HepG2 (cell line): ENCODE data around the gene RUVBL1. TPM values are rescaled to one million over a fixed set of nuclear protein-coding genes. Genes with fewer than 3 reads are reported as not detected.

ENCODE experiments used
- ARNT ChIP-seq: fragments of 450-650 bp; IDR thresholded peaks from 2 replicates; pipeline ENCODE4 v1.6.1; 2017
- FOXK1 ChIP-seq: sonication (generic); formaldehyde crosslinking; IDR thresholded peaks from 2 replicates; pipeline ENCODE4 v1.4.0; 2020; ENCODE audit warnings: low read depth, missing genetic modification reagents, borderline replicate concordance
- IRF2 ChIP-seq: IDR thresholded peaks from 2 replicates; pipeline ENCODE4 v1.6.1; 2018; ENCODE audit warnings: missing genetic modification reagents, missing compliant biosample characterization
- KAT8 ChIP-seq: IDR thresholded peaks from 2 replicates; pipeline ENCODE4 v1.6.1; 2016; ENCODE audit warnings: missing genetic modification reagents, missing compliant biosample characterization
- NCOA5 ChIP-seq: sonication (generic); formaldehyde crosslinking; IDR thresholded peaks from 2 replicates; pipeline ENCODE4 v1.4.0; 2020; ENCODE audit warnings: missing genetic modification reagents
- PHF5A ChIP-seq: IDR thresholded peaks from one replicate; pipeline ENCODE4 v1.6.1; 2018; ENCODE audit warnings: low read depth, missing genetic modification reagents; ENCODE audit not compliant: unreplicated experiment
- RFXAP ChIP-seq: sonication (generic); formaldehyde crosslinking; IDR thresholded peaks from 2 replicates; pipeline ENCODE4 v1.4.0; 2020; ENCODE audit warnings: missing genetic modification reagents, borderline replicate concordance
- SALL2 ChIP-seq: sonication (generic); formaldehyde crosslinking; IDR thresholded peaks from 2 replicates; pipeline ENCODE4 v1.8.1; 2023; ENCODE audit warnings: mild to moderate bottlenecking, missing genetic modification reagents, inconsistent platforms
- SAP130 ChIP-seq: IDR thresholded peaks from 2 replicates; pipeline ENCODE4 v1.6.1; 2016; ENCODE audit warnings: low read depth
- SOX6 ChIP-seq, 2 experiments: fragments of 450-650 bp in 1 of 2; sonication (generic) in 1 of 2; formaldehyde crosslinking in 1 of 2; IDR thresholded peaks; 2 replicates each; pipeline versions ENCODE4 v1.4.0 to v1.6.1; 2017 to 2020; ENCODE audit warnings: antibody characterized with exemption in 1 of 2, mild to moderate bottlenecking in 1 of 2, missing genetic modification reagents in 1 of 2
- SUZ12 ChIP-seq: fragments of 150-350 bp; IDR thresholded peaks from 2 replicates; pipeline ENCODE4 v1.6.1; 2014; ENCODE audit warnings: low read depth, low read length
- ZFAT ChIP-seq: sonication (generic); formaldehyde crosslinking; conservative IDR thresholded peaks from 2 replicates; pipeline ENCODE4 v1.8.1; 2023; ENCODE audit warnings: missing genetic modification reagents, inconsistent platforms
- ZNF251 ChIP-seq: sonication (generic); formaldehyde crosslinking; IDR thresholded peaks from 2 replicates; pipeline ENCODE4 v1.9.0; 2021; ENCODE audit warnings: mild to moderate bottlenecking, missing genetic modification reagents
- ZNF317 ChIP-seq: sonication (generic); formaldehyde crosslinking; IDR thresholded peaks from 2 replicates; pipeline ENCODE4 v1.5.0; 2020; ENCODE audit warnings: mild to moderate bottlenecking, missing genetic modification reagents
- ZNF850 ChIP-seq: sonication (generic); formaldehyde crosslinking; conservative IDR thresholded peaks from 2 replicates; pipeline ENCODE4 v1.9.0; 2021; ENCODE audit warnings: mild to moderate bottlenecking, missing genetic modification reagents
- polyA plus RNA-seq, 8 experiments: library from polyadenylated mRNA; depleted of rRNA in 3 of 8; stranded (reverse) in 7 of 8; unstranded in 1 of 8; fragments of >200 nt; fragmentation: Illumina TruSeq in 4 of 8; extraction: Trizol in 4 of 8; gene quantifications; 2 replicates each; pipeline versions ENCODE4 v1.2.1 to v1.2.3, GENCODE V29; 2011 to 2016; ENCODE audit warnings: low read depth in 4 of 8, missing spikeins in 1 of 8, mixed read lengths in 1 of 8; ENCODE audit not compliant: insufficient read depth in 1 of 8
- total RNA-seq, 5 experiments: library from RNA; depleted of rRNA; stranded (reverse); fragments of >200 nt; fragmentation: Illumina TruSeq; extraction: Trizol; gene quantifications; 2 replicates each; pipeline ENCODE4 v1.2.3, GENCODE V29; 2016; ENCODE audit warnings: low read depth in 1 of 5
- TF ChIP-seq, protein P1 (sequence below), 2 experiments: IDR thresholded peaks; 2 replicates each; pipeline ENCODE4 v1.6.1; 2011 to 2012; ENCODE audit warnings: low read length in 2 of 2, borderline replicate concordance in 1 of 2, low read depth in 1 of 2, mild to moderate bottlenecking in 1 of 2, moderate library complexity in 1 of 2
- TF ChIP-seq, protein P2 (sequence below): IDR thresholded peaks from 2 replicates; pipeline ENCODE4 v1.6.1; 2016; ENCODE audit warnings: missing genetic modification reagents, missing compliant biosample characterization
- TF ChIP-seq, protein P3 (sequence below): sonication (generic); formaldehyde crosslinking; conservative IDR thresholded peaks from 2 replicates; pipeline ENCODE4 v1.4.0; 2020; ENCODE audit warnings: missing genetic modification reagents
- TF ChIP-seq, protein P4 (sequence below): sonication (generic); formaldehyde crosslinking; IDR thresholded peaks from 2 replicates; pipeline ENCODE4 v1.4.0; 2020; ENCODE audit warnings: mild to moderate bottlenecking, missing genetic modification reagents
- TF ChIP-seq, protein P5 (sequence below): sonication (generic); formaldehyde crosslinking; IDR thresholded peaks from 2 replicates; pipeline ENCODE4 v1.5.0; 2020; ENCODE audit warnings: mild to moderate bottlenecking, missing genetic modification reagents

The RUVBL1 gene
- total and polyA plus RNA-seq, 2 of the 13 experiments (the other 11 are each of a cell fraction or from before 2014, with no cell fraction given), result 32.7 to 86.3 TPM

DNA sequence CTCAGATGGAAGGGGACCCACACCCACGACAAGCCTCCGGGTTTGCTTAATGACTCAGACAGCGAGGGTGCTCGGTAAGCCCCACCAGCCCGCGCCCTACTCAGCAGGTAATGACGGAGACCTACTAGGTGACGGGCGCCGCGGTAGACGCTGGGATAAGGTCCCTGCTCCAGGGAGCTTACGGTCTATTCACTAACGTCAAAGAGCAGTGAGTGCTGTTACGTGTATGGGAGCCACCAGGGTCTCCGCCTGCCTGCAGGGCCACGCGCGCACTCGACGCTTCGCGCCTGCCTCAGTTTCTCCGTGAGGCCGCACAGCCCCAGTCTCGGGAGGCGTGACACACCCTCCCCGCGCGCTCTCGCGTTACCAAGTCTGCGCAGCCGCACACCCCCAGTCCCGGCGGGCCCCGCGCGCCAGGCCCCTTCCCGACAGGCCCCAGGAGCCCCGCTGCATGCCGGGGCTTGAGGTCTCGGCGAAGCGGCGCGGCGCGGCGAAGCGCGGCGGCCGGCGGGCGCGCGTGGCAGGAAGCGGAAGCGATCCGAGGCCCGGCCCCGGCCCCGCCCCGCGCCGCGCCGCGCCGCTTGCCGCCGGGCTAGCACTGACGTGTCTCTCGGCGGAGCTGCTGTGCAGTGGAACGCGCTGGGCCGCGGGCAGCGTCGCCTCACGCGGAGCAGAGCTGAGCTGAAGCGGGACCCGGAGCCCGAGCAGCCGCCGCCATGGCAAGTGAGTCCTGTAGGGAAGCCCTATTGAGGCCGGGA lies 71.6 kb downstream of the RUVBL1 start, which contains the start of gene SEC61A1 (continued):
- TF ChIP-seq, protein P1, sequence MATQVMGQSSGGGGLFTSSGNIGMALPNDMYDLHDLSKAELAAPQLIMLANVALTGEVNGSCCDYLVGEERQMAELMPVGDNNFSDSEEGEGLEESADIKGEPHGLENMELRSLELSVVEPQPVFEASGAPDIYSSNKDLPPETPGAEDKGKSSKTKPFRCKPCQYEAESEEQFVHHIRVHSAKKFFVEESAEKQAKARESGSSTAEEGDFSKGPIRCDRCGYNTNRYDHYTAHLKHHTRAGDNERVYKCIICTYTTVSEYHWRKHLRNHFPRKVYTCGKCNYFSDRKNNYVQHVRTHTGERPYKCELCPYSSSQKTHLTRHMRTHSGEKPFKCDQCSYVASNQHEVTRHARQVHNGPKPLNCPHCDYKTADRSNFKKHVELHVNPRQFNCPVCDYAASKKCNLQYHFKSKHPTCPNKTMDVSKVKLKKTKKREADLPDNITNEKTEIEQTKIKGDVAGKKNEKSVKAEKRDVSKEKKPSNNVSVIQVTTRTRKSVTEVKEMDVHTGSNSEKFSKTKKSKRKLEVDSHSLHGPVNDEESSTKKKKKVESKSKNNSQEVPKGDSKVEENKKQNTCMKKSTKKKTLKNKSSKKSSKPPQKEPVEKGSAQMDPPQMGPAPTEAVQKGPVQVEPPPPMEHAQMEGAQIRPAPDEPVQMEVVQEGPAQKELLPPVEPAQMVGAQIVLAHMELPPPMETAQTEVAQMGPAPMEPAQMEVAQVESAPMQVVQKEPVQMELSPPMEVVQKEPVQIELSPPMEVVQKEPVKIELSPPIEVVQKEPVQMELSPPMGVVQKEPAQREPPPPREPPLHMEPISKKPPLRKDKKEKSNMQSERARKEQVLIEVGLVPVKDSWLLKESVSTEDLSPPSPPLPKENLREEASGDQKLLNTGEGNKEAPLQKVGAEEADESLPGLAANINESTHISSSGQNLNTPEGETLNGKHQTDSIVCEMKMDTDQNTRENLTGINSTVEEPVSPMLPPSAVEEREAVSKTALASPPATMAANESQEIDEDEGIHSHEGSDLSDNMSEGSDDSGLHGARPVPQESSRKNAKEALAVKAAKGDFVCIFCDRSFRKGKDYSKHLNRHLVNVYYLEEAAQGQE (IDR thresholded peaks at IDR 0.05; ENCODE audit: borderline replicate concordance in 1 of 2, low read depth in 1 of 2, low read length in 2 of 2), result no peak; a peak in 1 of 4 replicates
- TF ChIP-seq SUZ12 (peak; percentile 68), NCOA5 (no peak), ZNF251 (CRISPR knock-in tag) (no peak), SALL2 (CRISPR knock-in tag) (peak; percentile 77; the same call in 1 of the 2 replicates), SAP130 (CRISPR knock-in tag) (peak; percentile 83), IRF2 (CRISPR knock-in tag) (peak; percentile 68), FOXK1 (CRISPR knock-in tag) (0 out of 2 replicates have a peak, but pooled peaks have one; percentile 38), ZNF317 (CRISPR knock-in tag) (0 out of 2 replicates have a peak, but pooled peaks have one; percentile 55), KAT8 (CRISPR knock-in tag) (peak; percentile 75), SOX6 (IDR thresholded peaks at IDR 0.05) (no peak), SOX6 (CRISPR knock-in tag; IDR thresholded peaks at IDR 0.05) (no peak; the same call in 1 of the 2 replicates), ZNF850 (peak; percentile 95), ZFAT (CRISPR knock-in tag) (no peak), ARNT (no peak), PHF5A (CRISPR knock-in tag) (peak; percentile 53), RFXAP (CRISPR knock-in tag) (no peak)
- TF ChIP-seq, protein P2, sequence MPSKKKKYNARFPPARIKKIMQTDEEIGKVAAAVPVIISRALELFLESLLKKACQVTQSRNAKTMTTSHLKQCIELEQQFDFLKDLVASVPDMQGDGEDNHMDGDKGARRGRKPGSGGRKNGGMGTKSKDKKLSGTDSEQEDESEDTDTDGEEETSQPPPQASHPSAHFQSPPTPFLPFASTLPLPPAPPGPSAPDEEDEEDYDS, result no peak
- TF ChIP-seq, protein P3, sequence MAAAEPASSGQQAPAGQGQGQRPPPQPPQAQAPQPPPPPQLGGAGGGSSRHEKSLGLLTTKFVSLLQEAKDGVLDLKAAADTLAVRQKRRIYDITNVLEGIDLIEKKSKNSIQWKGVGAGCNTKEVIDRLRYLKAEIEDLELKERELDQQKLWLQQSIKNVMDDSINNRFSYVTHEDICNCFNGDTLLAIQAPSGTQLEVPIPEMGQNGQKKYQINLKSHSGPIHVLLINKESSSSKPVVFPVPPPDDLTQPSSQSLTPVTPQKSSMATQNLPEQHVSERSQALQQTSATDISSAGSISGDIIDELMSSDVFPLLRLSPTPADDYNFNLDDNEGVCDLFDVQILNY (CRISPR knock-in tag), result peak; percentile 11; the same call in 1 of the 2 replicates
- TF ChIP-seq, protein P4, sequence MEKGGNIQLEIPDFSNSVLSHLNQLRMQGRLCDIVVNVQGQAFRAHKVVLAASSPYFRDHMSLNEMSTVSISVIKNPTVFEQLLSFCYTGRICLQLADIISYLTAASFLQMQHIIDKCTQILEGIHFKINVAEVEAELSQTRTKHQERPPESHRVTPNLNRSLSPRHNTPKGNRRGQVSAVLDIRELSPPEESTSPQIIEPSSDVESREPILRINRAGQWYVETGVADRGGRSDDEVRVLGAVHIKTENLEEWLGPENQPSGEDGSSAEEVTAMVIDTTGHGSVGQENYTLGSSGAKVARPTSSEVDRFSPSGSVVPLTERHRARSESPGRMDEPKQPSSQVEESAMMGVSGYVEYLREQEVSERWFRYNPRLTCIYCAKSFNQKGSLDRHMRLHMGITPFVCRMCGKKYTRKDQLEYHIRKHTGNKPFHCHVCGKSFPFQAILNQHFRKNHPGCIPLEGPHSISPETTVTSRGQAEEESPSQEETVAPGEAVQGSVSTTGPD (CRISPR knock-in tag), result no peak
- TF ChIP-seq, protein P5, sequence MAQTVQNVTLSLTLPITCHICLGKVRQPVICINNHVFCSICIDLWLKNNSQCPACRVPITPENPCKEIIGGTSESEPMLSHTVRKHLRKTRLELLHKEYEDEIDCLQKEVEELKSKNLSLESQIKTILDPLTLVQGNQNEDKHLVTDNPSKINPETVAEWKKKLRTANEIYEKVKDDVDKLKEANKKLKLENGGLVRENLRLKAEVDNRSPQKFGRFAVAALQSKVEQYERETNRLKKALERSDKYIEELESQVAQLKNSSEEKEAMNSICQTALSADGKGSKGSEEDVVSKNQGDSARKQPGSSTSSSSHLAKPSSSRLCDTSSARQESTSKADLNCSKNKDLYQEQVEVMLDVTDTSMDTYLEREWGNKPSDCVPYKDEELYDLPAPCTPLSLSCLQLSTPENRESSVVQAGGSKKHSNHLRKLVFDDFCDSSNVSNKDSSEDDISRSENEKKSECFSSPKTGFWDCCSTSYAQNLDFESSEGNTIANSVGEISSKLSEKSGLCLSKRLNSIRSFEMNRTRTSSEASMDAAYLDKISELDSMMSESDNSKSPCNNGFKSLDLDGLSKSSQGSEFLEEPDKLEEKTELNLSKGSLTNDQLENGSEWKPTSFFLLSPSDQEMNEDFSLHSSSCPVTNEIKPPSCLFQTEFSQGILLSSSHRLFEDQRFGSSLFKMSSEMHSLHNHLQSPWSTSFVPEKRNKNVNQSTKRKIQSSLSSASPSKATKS (CRISPR knock-in tag), result no peak
